ENCODE data around the gene YWHAQ.

YWHAQ gene

GRCh38 chr2:9655441-9656269 lies 24.9 kb upstream of the YWHAQ start:
- no peak for DNase-seq

GRCh38 chr2:9654452-9655100 lies 23.8 kb upstream of the YWHAQ start:
- DNase-seq, result no peak

GRCh38 chr2:9653485-9654271 lies 22.9 kb upstream of the YWHAQ start:
- no peak for DNase-seq

DNA sequence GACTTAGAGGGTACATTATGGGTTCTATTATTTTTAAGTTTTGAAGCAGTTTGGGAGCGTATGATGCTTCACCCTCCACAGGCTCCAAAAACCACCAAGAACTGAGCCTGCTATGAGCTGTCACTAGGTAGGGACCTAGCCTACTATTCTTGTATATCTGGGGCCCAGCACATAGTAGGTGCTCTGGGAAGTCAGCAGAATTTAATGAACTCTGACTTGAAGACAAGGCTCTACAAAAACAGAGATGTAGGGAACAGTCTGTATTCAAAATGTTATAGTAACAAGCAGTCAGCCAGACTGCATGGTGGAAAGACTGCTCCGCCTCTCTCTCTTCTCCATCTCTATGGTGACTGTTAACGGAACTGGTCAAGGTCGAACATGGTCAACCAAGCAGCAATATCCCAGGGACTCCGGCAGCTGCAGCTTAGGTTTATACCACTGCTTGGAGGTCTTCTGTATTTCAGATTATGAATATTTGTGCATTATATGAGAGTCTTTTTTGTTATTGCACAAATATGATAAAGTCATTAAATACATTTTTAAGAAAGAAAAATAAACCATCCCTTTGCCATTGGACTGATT lies 22.2 kb upstream of the YWHAQ start:
- DNase-seq, result no peak

DNA sequence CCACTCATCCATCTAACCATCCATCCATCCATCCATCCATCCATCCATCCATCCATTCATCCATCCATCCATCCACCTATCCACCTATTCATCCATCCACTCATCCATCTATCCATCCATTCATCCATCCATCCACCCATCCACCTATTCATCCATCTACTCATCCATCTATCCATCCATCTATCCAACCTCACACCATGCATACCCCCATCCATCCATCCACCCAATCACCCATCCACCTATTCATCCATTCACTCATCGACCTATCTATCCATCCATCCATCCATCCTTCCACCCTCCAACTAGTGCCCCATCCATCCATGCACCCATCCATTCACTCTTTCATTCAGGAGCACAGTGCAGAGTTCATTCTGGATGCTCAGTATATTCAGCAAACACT lies 21.5 kb upstream of the YWHAQ start:
- no peak for DNase-seq

DNA sequence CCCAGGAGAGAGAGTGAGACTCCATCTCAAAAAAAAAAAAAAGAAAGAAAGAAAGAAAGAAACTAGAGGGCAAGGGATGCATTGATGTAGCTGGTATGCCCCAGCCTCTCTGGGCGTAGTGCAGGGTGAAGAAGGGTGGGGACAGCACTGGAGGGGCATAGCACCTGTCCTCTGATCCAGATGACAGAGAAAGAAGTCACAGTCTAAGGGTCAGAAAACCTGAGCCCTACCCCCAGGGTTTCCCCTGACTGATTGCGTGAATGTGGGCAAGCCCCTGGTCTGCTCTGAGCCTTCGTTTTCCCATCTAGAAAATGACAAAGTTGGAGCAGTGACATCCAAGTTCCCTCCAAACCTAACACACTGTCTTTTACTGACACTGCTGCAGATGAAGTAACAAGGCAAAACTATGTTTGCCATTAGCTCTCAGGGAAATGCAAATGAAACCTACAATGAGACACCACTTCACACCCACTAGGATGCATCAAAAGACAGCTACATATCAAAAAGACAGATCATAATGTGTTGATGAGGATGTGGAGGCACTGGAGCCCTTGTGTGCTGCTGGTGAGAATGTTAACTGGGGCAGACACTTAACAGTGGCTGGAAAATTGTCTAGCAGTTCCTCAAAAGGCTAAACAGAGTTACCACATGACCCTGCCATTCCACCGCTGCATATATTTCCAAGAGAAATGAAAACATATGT lies 19.5 kb upstream of the YWHAQ start:
- no peak for DNase-seq

DNA sequence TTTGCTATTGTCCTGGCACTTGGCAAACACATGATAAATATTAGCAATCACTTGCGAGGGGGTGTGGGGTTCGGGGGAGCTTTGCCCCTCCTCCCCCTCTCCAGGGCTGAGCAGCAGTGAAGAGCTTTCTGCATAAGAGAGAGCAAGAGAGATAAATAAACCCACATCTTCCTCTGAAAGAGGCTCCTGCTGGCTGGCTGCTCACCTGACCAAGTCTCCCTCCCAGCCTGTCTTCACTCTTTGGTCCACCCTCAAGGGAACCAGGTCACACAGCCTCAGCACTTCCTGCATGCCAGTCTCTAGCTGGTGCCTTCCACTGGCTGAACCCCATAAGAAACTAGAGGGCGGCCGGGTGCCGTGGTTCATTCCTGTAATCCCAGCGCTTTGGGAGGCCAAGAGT lies 18.5 kb upstream of the YWHAQ start:
- peak; percentile 53 for DNase-seq

- peak; percentile 90 for DNase-seq
Observed at GRCh38 chr2:9648821-9649220, 18.0 kb upstream of the YWHAQ start.

DNA sequence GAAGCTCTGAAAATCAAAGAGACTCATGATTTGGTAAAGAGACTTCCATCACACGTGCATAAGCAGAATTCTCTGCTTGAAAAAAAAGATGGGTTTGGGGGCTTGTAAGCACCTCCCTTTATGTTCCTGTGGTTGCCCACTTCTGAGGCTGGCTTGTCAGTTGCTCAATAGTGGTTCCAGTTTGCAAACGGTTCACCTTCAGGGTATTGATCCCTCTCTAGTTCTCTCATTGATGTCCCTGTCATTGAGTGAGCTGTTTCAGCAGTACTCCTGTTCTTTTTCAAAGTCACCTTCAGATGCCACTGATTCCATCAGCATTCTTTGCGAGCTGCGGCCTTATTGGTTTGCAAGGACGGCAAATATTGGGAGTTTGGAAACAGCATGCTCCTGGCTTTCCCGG lies 17.1 kb upstream of the YWHAQ start:
- DNase-seq, result no peak

- no peak for DNase-seq
Observed at GRCh38 chr2:9646196-9647030, 15.6 kb upstream of the YWHAQ start.

GRCh38 chr2:9644603-9645002 lies 13.8 kb upstream of the YWHAQ start:
- DNase-seq, result no peak

DNA sequence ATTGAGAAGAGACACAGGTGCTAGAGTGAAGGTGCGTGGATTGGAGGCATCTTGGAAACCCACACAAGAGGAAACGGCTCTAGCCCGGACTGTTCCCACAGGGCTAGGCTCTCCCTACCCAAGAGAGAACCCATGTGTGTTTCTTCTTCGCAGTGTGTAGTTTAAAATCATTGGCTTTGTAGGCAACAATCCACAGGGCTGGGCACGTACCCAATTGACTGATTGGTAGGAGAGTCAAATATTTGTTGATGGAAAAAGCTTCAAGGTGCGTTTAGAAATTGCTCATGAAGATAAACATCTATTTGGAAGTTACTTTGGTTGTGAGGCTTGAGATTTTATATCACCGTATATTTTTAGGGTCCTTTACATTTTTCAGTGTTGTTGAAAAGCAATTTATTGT lies 13.2 kb upstream of the YWHAQ start:
- DNase-seq, result no peak

DNA sequence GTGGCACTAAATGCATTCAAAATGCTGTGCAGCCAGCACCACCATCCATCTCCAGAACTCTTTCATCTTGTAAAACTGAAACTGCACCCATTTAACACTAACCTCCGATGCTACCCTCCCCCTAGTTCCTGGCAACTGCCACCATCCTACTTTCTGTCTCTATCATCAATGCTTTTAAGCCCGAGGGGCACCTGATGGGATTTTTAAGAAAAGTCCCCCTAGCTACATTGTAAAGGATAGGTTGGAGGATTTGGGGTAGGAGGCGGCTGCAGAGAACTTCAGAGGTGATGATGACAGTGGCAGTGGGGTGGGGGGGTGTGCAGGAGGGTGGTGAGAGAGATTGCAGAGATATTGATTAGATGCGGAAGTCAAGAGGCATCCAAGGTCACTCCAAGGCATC lies 10.8 kb upstream of the YWHAQ start:
- no peak for DNase-seq

- DNase-seq, result no peak
Observed at GRCh38 chr2:9640403-9641104, 9.8 kb upstream of the YWHAQ start.

- DNase-seq, result no peak
Observed at GRCh38 chr2:9639740-9640343, 9.0 kb upstream of the YWHAQ start.

- no peak for DNase-seq
Observed at GRCh38 chr2:9639000-9639602, 8.3 kb upstream of the YWHAQ start.

DNA sequence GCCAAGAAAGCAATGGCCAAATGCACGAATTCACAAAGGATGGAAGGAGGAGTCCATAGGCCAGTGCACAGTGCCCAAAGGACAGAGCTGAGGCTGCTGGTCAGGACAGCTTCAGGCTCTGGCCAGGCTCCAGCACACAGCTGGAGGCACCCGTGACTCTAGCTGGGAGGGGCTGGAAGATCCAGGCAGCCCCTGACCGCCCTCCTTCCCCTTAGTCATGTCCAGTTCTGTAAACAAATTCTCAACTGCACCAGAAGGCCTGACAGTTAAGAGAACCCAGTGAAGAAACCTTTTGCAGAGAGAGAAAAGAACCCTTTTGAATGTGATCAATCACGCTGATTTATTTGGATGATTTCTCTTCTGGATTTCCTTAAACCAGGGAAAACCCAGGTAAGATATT lies 7.7 kb upstream of the YWHAQ start:
- no peak for DNase-seq

DNA sequence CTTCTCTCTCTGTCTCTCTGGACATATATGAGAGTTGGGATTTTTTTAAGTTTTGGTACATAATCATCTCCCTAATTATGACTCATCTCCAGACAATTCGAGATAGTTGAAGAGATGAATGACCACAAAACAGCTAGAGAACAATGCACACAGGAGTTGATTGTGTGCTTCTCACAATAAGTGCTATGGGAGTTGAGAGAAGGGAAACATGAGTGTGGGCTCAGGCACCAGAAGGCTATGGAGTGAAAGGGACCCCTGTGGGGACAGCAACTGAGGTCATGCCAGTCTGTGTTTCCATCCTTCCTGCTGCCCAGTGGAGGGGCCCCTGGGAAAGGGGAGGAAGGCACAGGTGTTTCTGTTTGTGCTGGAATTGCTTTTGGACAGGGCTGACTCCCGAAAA lies 6.5 kb upstream of the YWHAQ start:
- DNase-seq, result no peak

GRCh38 chr2:9634133-9634532 lies 3.3 kb upstream of the YWHAQ start:
- DNase-seq, result no peak

Measured in NCI-H2171 (cell line).